GM19438 (cell line): ENCODE results near the gene EPB41L3.

Source experiments
- ATAC-seq: cut with Tn5 transposase; IDR thresholded peaks from one replicate; pipeline ENCODE4 v1.9.1; 2021; ENCODE audit warnings: low read depth; ENCODE audit not compliant: unreplicated experiment

The EPB41L3 gene

DNA sequence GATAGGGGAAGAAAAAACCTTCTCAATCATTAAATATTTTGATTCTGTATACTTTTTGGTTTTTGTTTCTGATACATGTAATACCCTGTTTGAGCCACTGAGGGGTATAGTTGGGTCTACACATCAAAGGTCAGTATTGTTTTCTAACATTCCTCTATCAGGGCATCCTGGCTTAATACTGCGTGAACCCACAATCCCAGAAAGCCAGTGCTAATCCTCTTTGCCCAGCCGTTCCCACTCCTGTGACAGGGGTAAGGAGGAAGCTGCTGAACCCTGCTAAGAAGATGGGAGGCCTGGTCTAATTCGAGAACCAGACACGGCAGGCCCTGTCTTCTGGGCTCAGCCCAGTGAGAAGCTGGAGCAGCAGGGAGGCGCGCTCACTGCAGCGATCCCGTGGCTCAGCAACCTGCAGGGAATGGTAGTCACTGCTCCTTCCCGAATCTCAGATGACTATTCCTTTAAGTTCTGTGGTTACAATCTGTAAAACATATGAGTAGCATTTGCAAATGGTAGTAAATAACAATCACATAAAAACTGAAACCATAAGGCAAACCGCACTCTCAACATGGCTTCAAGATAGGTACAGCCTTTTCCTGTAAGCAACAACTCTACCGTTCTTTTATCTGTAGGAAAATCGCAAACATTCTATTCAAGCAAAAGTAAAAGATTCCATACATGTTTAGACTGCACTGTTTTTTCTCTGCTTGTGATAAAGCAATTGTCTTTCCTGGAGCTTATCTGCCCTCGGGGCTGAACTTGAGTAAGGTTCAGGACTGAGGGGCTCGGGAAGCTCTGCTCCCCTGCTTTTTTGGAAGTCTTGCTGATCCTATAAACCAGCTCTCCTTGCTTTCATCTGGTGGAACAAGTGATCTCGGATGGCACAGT is 87.0 kb downstream of the EPB41L3 start:
- ATAC-seq, result peak; percentile 67

DNA sequence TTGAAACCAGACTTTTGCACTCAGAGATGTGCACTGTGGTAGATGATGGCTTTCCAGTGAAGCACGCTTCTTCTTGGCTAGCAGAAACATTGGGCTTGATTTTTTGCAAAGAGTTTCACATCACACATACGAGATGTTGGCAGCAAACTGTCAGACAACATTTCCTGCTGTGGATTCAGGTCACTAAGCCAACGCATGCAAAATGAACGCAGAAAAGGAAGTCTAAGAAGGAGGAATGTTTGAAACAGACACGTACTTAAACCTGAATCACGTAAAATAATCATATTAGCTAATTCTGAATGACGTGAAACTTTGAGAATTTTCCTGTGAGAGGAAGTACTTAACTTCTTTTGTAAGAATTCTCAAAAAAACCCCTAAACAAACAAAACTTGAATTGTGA is 88.1 kb downstream of the EPB41L3 start:
- ATAC-seq, result no peak

GRCh38 chr18:5452943-5453443 is 90.8 kb downstream of the EPB41L3 start:
- ATAC-seq, result no peak

DNA sequence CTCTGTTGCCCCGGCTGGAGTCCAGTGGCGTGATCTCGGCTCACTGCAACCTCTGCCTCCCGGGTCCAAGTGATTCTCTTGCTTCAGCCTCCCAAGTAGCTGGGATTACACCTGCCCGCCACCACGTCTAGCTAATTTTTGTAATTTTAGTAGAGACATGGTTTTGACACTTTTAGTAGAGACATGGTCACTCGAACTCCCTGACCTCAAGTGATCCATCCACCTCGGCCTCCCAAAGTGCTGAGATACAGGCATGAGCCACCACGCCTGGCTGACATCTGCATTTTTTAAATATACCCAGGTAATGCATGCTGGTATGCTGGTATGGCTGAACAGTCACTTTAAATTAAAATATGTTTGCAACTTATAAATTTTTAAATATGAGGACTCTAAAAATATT is 91.9 kb downstream of the EPB41L3 start:
- no peak for ATAC-seq

DNA sequence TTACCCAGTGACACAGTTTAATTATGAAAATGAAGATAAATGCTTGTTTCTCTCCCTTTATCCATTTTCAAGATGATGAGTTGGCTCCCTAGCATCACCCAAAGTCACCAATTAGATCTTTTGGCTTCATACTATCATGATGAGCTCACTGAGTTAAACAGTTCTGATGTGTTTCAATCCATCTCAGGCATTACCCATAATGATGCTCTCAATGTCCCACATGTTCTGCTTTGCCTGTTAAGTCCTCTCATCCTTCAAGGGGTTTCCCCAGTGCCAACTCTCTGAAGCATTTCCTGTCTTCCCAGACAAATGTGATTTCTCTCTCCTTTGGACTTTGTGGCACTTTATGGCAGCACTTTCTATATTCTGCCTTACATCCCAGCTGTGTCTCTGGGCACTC is 92.6 kb downstream of the EPB41L3 start:
- ATAC-seq, result no peak

DNA sequence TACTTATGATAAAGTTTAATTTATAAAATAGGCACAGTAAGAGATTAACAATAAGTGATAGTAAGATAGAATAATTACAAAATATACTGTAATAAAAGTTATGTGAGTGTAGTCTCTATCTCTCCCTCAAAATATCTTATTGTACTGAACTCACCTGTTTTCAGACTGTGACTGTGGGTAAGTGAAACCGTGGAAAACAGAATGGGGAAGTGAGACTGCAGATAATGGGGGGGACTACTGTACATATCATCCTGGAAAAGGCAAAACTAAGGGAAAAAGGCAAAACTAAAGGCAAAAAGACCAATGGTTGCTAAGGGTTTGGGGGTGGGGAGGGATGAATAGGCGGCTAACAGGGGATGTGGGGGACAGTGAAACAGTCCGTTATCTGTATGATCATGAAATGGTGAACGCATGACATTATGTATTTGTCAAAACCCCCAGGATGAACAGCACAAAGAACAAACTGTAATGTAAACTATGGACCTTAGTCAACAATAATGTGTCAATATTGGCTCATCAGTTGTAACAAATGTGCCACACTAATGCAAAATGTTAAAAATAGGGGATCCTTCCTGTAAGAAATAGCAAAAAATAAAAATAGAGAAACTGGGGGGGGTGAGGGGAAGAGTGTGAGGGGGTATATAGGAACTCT is 93.8 kb downstream of the EPB41L3 start:
- no peak for ATAC-seq

DNA sequence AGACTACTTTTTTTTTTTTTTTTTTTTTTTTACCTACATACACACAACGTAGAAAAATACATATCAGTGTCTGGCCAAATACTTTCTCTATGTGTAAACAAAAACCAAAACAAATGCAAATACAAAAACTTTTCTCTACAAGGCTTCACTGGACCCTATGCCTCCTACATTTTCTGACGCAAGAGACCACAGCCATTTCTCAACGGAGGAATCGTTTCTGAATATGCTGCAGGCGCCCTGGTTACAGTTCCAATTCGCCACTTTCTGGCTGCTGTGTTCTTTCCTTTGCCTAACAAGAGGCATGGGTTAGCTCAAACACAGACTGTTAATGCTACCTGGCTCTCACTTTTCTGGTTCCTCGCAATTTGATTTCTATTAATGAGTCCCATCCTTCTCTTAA is 96.4 kb downstream of the EPB41L3 start:
- ATAC-seq, result no peak

GRCh38 chr18:5444847-5445246 is 99.0 kb downstream of the EPB41L3 start:
- no peak for ATAC-seq

- no peak for ATAC-seq
Measured at GRCh38 chr18:5444269-5444668, 99.5 kb downstream of the EPB41L3 start.

GRCh38 chr18:5439986-5440696 is 103.7 kb downstream of the EPB41L3 start:
- ATAC-seq, result no peak

GRCh38 chr18:5434425-5434824 is 109.4 kb downstream of the EPB41L3 start:
- no peak for ATAC-seq

DNA sequence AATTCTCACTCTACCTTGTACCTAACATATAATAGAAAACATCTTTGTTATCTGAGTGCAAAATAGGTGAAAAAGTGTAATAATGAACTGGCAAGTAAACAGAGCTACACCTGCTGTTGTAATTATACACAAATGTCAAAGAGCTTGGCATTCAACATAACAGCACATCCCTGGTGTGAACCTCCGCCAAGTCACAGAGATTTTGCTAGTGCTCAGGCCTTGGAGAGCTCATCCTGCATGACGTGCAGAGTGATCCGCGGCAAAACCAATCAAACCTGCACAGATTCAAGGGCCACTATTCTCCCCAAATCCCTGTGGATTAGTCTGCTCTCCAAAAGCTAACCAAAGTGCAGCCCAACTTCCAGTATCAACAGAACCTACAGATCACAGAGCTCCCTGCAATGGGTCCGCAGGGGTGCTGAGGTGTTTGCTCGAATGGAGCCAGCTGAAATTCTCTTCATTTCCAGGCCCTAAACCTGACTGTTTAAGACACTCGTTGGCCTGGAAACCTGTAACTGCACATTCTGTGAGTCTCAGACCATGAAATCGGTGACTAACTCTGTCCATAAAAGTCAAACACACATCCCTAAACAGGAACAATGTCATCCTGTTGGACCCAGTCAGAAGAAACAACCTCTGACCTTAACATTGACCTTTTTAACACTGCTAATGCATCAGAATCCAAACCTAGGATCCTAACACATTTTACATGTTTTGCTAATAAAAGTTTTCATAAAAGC is 111.8 kb downstream of the EPB41L3 start:
- no peak for ATAC-seq

DNA sequence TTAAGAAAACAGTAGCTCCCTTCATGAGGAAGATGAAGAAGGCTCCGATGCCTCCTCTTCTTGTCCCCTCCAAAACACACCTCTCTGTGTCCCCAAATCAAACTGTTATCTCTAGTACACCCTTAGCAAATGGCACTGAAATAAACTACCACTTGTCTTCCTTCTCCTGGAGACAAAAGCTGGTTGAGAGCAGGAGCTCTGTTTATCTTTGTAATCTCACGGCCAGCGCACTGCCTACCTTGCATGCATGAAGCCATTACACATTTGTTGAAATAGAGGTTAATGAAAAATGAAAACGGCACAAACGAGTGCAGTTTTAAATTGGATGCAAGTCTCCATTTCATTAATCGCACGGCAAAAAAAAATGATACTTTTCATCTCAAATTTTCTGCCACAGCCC is 113.7 kb downstream of the EPB41L3 start:
- ATAC-seq, result no peak

DNA sequence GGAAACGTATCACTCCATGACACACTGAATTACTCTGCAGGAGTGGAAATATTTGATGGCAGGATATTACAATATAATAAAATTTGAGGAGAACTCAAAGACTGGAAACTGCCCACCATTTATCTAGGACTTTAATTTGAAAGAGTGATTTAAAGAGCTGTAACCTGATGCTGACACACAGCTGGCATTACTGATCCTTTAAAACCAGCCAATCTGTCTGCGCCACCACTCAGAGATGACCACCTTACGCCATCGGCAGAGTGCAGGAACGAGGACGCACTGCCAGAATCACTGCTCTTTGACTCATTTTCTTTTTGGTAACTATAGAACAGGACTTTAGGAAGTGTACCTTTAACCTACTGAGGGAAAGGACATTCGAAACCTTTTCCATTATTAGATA is 114.1 kb downstream of the EPB41L3 start:
- no peak for ATAC-seq

DNA sequence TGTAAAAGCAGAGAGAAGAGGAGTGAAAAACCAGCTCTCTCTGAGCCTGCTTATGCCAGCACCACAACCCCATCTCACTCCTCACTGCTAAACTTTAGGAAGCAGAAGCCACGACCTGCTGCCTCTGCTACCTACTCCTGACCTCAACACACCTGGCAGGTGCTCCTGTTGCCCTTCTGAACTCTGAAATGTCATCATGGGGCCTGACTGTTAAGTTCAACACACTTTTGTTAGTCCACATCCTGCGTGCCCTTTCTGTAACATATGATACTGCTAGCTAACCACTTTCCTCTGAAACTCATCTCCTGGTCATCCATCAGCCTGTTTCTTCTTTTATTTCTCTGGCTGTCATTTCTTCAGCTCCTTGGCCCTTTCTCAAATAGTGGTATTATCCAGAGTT is 118.1 kb downstream of the EPB41L3 start:
- ATAC-seq, result no peak

DNA sequence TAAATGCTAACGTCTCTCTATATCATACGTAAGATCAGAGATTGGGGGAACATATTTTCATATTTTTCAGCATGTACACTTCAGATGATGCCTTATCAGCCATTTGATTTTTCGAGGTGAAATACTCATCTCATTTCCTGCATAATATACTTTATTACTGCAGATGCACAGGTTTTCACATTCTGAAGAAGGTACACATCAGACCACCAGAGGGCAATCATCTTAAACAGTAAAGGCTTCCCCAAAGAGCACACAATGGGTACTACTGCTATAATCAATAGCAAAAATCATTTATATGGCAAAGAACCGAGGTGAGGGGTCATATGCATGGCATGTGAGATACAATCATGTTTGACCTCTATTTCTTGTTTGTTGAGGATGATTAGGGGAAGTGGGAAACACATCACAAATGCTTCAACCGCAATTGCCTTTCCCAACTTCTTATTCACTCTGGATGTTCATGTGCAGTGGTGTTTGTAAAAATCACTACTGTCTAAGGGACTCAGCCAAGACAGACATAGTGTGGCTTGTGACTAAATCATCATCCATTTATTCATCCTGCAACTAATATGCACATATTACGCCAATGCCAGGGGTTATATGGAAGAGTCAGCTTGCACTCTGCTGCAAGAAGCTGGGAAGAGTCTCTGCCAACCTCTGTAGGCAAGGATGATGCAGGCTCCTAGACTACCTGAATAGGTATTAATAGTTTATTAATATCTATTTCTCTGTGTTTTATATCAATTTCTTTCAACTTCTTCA is 118.7 kb downstream of the EPB41L3 start:
- no peak for ATAC-seq

DNA sequence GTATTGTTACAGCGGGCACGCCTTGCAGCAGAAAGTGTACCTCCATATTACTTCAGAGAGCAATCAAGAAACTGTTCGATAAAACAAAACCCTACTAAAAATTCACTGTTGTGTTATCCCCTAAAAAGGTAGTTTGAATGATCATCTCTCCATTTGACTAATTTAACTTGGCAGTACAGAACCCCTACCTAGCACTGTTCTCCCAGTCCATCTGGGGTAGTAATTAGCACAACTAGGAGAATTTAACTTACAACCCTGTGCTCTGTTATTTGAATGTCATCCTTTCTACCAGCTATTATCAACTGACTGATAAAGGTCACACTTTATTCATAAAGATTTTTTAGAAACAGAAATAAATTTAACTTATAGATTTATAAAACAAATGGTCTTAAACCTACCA is 121.2 kb downstream of the EPB41L3 start:
- ATAC-seq, result no peak

DNA sequence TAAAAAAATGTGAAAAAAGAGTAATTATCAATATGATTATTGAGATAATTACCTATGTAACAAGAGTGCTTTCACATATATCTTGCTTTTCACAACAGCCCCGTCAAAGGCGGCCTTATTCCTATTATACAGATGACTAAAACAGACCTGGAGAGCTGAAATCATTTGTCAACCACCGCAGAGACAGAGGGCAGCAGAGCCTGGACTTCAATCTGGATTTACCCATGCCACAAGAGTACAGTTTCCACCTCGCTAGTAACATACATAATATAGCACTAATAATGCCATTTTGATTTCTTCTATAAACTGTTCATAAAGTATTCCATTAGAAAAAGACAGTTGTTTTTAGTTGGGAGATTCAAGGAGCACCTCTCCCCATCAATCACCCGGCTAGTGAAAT is 121.8 kb downstream of the EPB41L3 start:
- ATAC-seq, result no peak

GRCh38 chr18:5420906-5421305 is 122.9 kb downstream of the EPB41L3 start:
- ATAC-seq, result no peak

- no peak for ATAC-seq
Measured at GRCh38 chr18:5419601-5420000, 124.2 kb downstream of the EPB41L3 start.
